Sigmoid colon (tissue), 4 donors: Measurements from ENCODE around the gene MAZ.

Source experiments
- CTCF ChIP-seq, 4 experiments: fragments of 450-650 bp in 3 of 4; fragments of 200-600 bp in 1 of 4; IDR thresholded peaks; one replicate each; pipeline ENCODE4 v1.5.1; 2016 to 2019; ENCODE audit warnings: antibody characterized with exemption in 4 of 4, mild to moderate bottlenecking in 3 of 4, moderate library complexity in 2 of 4
- POLR2AphosphoS5 ChIP-seq, 4 donors: sonication (generic); formaldehyde crosslinking; IDR thresholded peaks; one replicate each; pipeline ENCODE4 v1.6.1; 2017; ENCODE audit warnings: antibody characterized with exemption in 4 of 4

GRCh38 chr16:29784157-29784556 is 22.2 kb upstream of the MAZ start:
- TF ChIP-seq CTCF (IDR thresholded peaks at IDR 0.05) (no peak), POLR2AphosphoS5 (IDR thresholded peaks at IDR 0.05) (no peak)
